Fibroblast of skin of right biceps (primary cell): ENCODE results near the gene CGNL1.

Source experiments
- DNase-seq: peaks from one replicate; pipeline ENCODE4 v3.0.0-alpha.2; 2013

Gene CGNL1

GRCh38 chr15:57375827-57376695 is at the start of gene CGNL1:
Gene CGNL1, plus strand, starts transcription at chr15:57376505. Its CDS starts 61,495 bp downstream, at chr15:57438000.
- peak; percentile 11 for DNase-seq

- DNase-seq = peak; percentile 92
Measured at GRCh38 chr15:57327985-57328471, 48.3 kb upstream of the CGNL1 start.

DNA sequence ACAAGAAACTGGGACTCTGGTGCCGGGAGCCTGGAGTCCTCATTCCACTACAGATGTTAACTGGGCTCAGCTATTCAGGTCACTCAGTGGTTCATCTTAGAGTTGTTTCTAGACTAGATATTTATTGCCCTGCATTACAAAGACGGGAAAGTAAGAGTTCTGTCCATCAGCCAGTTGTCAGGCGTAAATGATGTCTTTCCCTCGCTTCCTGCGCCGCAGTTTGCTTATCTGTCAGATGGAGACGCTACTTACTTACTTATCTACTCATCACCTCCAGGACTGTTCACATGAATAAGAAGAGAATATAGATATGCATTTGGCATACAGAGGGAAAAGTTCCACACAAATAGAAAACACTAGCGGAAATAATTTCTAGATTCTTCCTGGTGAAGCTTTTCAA is 47.8 kb upstream of the CGNL1 start:
- DNase-seq = no peak

DNA sequence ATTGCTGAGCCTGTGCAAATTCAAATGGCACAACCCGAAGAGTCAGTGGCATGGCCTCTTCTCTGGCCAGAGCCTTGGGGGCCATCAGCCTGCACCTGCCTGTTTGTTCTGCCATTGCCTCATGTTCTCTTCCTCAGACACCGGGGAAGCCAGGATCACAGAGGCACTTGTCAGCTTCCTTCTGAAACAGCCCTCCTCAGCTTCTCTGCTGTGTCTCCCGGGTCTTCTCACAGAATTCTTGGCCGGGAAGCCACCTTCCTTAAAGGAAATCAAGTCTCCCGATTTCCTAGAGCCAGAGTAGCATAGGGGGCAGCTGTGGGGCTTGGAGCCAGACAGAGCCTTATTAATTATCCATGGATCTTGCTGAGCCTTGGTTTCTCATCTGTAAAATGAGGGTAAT is 47.4 kb upstream of the CGNL1 start:
- no peak for DNase-seq

GRCh38 chr15:57329582-57330367 is 46.5 kb upstream of the CGNL1 start:
- DNase-seq = no peak

- DNase-seq = peak; percentile 65
Measured at GRCh38 chr15:57330619-57331340, 45.5 kb upstream of the CGNL1 start.

DNA sequence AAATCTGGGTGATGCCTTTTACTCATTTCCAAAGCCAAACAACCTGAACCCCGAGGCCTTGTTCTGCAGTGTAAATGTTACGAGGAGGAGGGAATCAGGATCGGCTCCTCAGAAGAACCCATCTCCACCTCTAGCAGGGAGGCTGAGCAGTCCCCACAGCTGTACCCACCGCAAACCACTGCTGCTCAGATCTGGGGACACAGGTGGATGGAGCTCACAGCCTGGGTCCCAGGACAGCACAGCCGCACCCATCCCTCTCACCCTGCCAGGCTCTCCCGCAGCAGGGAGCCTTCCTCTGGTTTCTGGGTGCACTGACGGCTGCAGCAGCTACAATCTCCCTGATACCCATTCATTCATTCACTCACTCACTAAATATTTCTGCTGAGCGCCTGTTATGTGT is 44.0 kb upstream of the CGNL1 start:
- DNase-seq = no peak

- DNase-seq = peak; percentile 69
Measured at GRCh38 chr15:57333487-57333886, 42.8 kb upstream of the CGNL1 start.

- peak; percentile 45 for DNase-seq
Measured at GRCh38 chr15:57334257-57334656, 42.0 kb upstream of the CGNL1 start.

DNA sequence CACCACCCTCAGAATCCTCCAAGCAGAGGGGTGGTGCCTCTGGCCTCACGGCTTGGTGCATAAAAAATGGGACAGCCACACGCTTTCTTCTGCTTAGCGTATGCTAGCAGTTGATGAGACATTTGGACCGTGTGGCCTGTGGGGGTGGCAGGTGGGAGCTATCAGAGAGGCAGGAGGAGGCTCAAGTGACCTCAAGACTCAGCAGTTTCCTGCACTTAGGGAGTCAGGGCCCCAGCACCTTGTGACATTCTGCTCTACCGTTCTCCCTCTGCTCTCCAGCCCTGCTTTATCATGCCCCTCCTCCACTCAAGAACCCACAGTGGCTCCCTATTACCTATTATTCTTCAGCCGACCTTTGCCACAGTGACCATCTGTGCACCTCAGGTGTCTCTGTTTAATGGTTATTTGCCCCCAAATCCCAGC is 41.0 kb upstream of the CGNL1 start:
- DNase-seq = no peak

GRCh38 chr15:57335719-57336118 is 40.6 kb upstream of the CGNL1 start:
- peak; percentile 38 for DNase-seq

GRCh38 chr15:57337868-57338411 is 38.4 kb upstream of the CGNL1 start:
- no peak for DNase-seq

- no peak for DNase-seq
Measured at GRCh38 chr15:57339321-57339720, 37.0 kb upstream of the CGNL1 start.

- DNase-seq = peak; percentile 45
Measured at GRCh38 chr15:57340682-57341259, 35.5 kb upstream of the CGNL1 start.

- no peak for DNase-seq
Measured at GRCh38 chr15:57343048-57343447, 33.3 kb upstream of the CGNL1 start.

DNA sequence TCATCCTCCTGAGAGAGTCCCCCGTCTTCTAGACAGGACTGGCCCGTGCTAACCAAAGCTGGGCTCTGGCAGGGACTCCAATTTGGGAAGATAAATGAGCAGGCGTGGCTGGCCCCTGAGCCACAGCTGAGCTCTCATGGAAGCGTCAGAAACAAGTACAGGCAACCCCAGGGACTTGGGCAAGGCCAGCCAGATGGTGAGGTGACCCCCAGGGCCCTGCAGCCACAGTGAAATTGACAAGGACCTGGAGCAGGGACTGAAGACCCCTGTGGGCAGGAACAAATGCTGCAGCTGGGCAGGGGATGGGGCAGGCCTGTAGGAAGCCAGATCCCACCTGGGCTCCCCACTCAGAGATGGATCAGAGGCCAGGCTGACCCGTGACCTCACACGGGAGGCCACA is 32.8 kb upstream of the CGNL1 start:
- no peak for DNase-seq

DNA sequence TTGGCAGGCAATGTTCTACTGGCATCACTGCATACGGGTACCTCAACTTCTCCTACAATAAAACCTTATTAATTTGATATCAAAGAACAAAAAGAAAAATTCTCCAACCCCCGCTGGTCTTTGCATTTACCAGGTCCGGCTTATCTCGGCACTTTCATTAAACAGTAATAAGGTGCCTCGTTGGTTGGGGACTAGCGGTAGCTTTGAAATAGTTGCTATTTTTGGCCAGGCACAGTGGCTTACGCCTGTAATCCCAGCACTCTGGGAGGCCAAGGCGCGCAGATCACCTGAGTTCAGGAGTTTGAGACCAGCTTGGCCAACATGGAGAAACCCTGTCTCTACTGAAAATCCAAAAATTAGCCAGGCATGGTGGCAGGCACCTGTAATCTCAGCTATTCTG is 32.0 kb upstream of the CGNL1 start:
- DNase-seq = no peak

GRCh38 chr15:57345584-57345983 is 30.7 kb upstream of the CGNL1 start:
- DNase-seq = no peak

- no peak for DNase-seq
Measured at GRCh38 chr15:57348081-57348480, 28.2 kb upstream of the CGNL1 start.

DNA sequence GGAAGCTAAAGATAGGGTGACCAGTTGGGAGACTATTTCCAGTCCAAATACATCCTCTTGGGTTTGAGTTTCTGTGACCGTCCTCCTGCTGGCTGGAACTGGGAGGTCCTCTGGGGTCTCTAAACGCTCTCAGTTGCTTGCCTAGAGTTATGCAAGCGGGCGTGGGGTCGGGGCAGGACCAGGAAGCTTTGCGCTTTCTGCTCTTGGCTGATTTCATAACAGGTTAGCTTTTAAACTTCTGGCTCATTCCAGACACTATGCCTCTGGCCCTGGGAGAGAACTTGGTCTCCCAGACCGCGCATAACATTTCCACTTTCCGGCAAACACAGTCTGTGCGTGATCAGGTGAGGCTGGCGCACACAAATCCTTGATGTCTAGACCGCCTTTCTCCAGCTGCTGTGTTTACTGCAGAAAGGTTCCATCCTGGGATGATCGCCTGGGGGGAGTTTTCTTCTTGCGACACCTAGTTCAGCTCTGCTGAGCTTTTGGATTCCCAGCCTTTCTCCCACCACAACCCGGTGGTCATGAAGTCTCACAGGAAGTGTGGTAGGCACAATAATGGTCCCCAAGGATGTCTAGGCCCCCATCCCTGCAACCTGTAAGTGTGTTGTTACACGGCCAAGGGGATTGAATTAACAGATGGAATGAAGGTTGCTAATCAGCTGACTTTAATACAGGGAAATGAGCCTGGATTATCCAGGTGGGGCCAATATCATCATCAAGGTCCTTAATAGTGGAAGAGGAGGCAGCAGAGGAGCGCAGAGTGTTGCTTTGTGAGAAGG is 23.6 kb upstream of the CGNL1 start:
- no peak for DNase-seq

DNA sequence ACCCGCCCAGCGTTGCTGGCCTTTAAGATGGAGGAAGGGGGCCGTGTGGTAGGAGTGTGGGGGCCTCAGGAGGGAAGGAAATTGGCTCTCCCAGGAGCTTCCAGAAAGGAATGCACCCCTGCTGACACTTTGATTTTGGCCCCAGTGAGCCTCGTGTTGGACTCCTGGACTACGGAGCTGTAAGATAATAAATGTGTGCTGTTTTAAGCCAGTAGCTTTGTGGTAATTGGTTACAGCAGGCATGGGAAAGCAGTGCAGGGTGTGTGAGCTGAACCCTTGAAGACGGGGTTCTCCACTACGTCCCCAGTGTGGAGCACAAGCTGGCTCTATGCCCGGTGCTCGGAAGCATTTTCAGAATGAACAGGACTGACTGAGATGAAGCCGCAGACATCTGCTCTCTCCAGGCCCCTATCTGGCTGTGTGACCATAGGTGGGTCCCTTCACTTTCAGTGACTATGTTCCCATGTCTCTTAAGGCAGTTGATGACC is 22.9 kb upstream of the CGNL1 start:
- peak; percentile 17 for DNase-seq
